ENCODE results near the gene H1-8. TPM values are rescaled to one million over a fixed set of nuclear protein-coding genes. Genes with fewer than 3 reads are reported as not detected.
A peak's percentile ranks its signal among the peaks of the same experiment; 100 is the strongest.

Gene H1-8
- total RNA-seq, 1 experiment from 2014 or later, result not detected

DNA sequence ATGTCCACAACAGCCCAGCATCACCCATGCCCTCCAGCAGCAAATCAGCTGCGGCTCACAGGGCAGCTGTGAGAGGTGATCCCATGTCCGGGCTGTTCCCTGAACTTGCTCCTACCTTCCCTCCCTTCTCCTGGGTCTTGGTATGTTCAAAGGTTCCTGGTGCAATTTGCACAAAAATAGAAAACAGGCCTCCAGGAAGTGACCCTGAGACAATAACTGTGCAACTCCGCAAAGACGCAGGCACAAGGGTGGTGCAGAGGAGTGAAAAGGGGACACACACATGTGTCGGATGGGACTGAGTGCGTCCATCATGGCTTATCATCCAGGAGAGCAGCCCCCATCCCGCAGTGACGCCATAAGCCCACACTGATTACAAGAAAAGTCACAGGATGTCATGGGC is 47.2 kb downstream of the H1-8 start:
- Mint-ChIP-seq H3K36me3 (ENCODE audit: insufficient read depth in 1 of 3, low read depth in 3 of 3) (peaks cover 0 to 3% (median 2%) of the 10 kb centered on the region in 3 experiments; a peak in 4 of 7 replicates), H3K27ac (peak overlapping the region; percentile 53 to 82 (median 61); a peak in 5 of 7 replicates), H3K9me3 (no peaks in the 10 kb centered on the region; a peak in 1 of 5 replicates), H3K4me3 (no peak overlapping the region), H3K4me1 (peaks cover 40 to 46% of the 10 kb centered on the region in 2 experiments), H3K27me3 (ENCODE audit: low read depth) (no peaks in the 10 kb centered on the region)
- Histone ChIP-seq H4K91ac (ENCODE audit: insufficient read length, low read depth, low read length) (no peak overlapping the region), H2AK5ac (ENCODE audit: insufficient read length, low read length) (no peak overlapping the region), H4K8ac (replicated peaks; ENCODE audit: insufficient read length, low read depth, low read length) (no peak overlapping the region), H3K4me2 (ENCODE audit: insufficient read depth, insufficient read length, low read length) (no peak overlapping the region), H4K20me1 (ENCODE audit: control insufficient read depth, insufficient read depth, insufficient read length) (no peaks in the 10 kb centered on the region), H3T11ph (ENCODE audit: low read length) (no peak overlapping the region), H2AFZ (ENCODE audit: low read length) (no peak overlapping the region), H2BK15ac (ENCODE audit: low read depth, low read length) (no peak overlapping the region), H2BK12ac (ENCODE audit: insufficient read length, low read depth, low read length) (no peak overlapping the region), H3K27me3 (ENCODE audit: insufficient read depth, low read length) (no peaks in the 10 kb centered on the region), H2BK20ac (ENCODE audit: low read depth, low read length, poor library complexity, severe bottlenecking) (no peak overlapping the region), H3K23ac (ENCODE audit: insufficient read length, low read depth, low read length) (no peak overlapping the region), H3K4ac (ENCODE audit: low read depth, low read length) (no peak overlapping the region), H3K9ac (ENCODE audit: extremely low read depth, insufficient read length, low read length) (no peak overlapping the region), H2BK5ac (ENCODE audit: insufficient read length, low read length) (no peak overlapping the region), H3K18ac (ENCODE audit: insufficient read length, low read depth, low read length) (no peak overlapping the region), H4K5ac (ENCODE audit: insufficient read length, low read depth, low read length) (no peak overlapping the region), H3K79me2 (ENCODE audit: insufficient read depth, low read length) (no peaks in the 10 kb centered on the region), H2BK120ac (ENCODE audit: low read depth, low read length, poor library complexity, severe bottlenecking) (no peak overlapping the region), H3K14ac (ENCODE audit: insufficient read depth, low read length) (no peak overlapping the region), H3K4me1 (ENCODE audit: insufficient read depth, low read length) (peaks cover 12% of the 10 kb centered on the region; the same call in 1 of the 2 replicates), H3K23me2 (ENCODE audit: insufficient read length, low read depth, low read length, poor library complexity, severe bottlenecking) (no peaks in the 10 kb centered on the region), H3K79me1 (ENCODE audit: insufficient read depth, low read depth, low read length, poor library complexity, severe bottlenecking) (no peaks in the 10 kb centered on the region), H3K9me3 (ENCODE audit: control insufficient read depth, low read depth, low read length) (no peaks in the 10 kb centered on the region), H3K56ac (ENCODE audit: insufficient read length, low read depth, low read length) (no peak overlapping the region), H3K27ac (ENCODE audit: insufficient read length, low read depth, low read length) (no peak overlapping the region)
- TF ChIP-seq, protein P1, sequence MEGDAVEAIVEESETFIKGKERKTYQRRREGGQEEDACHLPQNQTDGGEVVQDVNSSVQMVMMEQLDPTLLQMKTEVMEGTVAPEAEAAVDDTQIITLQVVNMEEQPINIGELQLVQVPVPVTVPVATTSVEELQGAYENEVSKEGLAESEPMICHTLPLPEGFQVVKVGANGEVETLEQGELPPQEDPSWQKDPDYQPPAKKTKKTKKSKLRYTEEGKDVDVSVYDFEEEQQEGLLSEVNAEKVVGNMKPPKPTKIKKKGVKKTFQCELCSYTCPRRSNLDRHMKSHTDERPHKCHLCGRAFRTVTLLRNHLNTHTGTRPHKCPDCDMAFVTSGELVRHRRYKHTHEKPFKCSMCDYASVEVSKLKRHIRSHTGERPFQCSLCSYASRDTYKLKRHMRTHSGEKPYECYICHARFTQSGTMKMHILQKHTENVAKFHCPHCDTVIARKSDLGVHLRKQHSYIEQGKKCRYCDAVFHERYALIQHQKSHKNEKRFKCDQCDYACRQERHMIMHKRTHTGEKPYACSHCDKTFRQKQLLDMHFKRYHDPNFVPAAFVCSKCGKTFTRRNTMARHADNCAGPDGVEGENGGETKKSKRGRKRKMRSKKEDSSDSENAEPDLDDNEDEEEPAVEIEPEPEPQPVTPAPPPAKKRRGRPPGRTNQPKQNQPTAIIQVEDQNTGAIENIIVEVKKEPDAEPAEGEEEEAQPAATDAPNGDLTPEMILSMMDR (conservative IDR thresholded peaks at IDR 0.05), result no peak
- no peak for DNase-seq
- no CpG with 5 or more reads among the region's 8 CpGs for WGBS (ENCODE audit: extremely low coverage, insufficient read length, low lambda C conversion rate)

Measured in H9 (cell line).